ENCODE results near the gene SLK.

Gene SLK

DNA sequence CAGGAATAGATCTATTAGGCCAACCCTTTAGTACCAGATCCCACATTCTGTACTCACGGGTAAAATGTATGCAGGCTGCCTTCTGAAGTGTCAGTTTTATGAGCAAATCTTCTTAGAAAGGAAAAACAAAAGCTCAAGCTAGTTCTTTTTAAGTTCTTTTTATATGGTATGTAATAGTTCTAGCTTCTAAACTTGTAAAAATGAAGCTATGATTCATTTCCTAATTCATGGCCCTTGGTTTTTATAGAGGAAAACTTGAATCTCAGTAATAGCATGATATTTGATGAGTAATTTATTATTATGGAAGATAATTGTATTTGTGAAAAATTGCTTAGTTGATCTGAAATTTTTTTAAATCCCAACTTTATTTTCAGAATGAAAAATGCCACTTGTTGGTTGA, 54.3 kb downstream of the SLK start:
- H3K27ac ChIP-seq, result no peak overlapping the region
- TF ChIP-seq ZFX (IDR thresholded peaks at IDR 0.05), result no peak
- TF ChIP-seq, protein P1, sequence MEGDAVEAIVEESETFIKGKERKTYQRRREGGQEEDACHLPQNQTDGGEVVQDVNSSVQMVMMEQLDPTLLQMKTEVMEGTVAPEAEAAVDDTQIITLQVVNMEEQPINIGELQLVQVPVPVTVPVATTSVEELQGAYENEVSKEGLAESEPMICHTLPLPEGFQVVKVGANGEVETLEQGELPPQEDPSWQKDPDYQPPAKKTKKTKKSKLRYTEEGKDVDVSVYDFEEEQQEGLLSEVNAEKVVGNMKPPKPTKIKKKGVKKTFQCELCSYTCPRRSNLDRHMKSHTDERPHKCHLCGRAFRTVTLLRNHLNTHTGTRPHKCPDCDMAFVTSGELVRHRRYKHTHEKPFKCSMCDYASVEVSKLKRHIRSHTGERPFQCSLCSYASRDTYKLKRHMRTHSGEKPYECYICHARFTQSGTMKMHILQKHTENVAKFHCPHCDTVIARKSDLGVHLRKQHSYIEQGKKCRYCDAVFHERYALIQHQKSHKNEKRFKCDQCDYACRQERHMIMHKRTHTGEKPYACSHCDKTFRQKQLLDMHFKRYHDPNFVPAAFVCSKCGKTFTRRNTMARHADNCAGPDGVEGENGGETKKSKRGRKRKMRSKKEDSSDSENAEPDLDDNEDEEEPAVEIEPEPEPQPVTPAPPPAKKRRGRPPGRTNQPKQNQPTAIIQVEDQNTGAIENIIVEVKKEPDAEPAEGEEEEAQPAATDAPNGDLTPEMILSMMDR (conservative IDR thresholded peaks at IDR 0.05), result no peak

GRCh38 chr10:104022026-104022425, 55.1 kb downstream of the SLK start:
- no peak for TF ChIP-seq ZFX (IDR thresholded peaks at IDR 0.05)
- TF ChIP-seq, protein P1 (conservative IDR thresholded peaks at IDR 0.05), result no peak
- H3K27ac ChIP-seq, result no peak overlapping the region

DNA sequence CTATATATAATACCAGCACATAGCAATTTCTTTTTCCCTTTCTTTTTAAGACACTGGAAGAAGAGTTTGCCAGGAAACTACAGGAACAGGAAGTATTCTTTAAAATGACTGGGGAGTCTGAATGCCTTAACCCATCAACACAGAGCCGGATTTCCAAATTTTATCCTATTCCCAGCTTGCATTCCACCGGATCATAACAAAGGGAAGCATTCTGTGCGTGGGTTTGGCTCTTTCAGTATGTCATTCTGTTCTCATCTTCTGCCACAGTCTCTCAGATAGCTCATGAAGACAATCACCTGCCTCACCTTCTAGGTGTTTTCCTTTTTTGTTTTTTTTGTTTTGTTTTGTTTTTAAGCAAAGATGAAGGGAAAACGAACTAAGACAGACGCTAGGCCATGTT, 58.6 kb downstream of the SLK start:
- no peak overlapping the region for H3K27ac ChIP-seq
- no peak for TF ChIP-seq ZFX (IDR thresholded peaks at IDR 0.05)
- TF ChIP-seq, protein P1 (conservative IDR thresholded peaks at IDR 0.05), result no peak

GRCh38 chr10:104026762-104027161, 59.8 kb downstream of the SLK start:
- TF ChIP-seq, protein P1 (conservative IDR thresholded peaks at IDR 0.05), result no peak
- TF ChIP-seq ZFX (IDR thresholded peaks at IDR 0.05), result no peak
- no peak overlapping the region for H3K27ac ChIP-seq

GRCh38 chr10:104028146-104028545, 61.2 kb downstream of the SLK start:
- TF ChIP-seq, protein P1 (conservative IDR thresholded peaks at IDR 0.05), result no peak; the same call in 1 of the 2 replicates
- no peak for TF ChIP-seq ZFX (IDR thresholded peaks at IDR 0.05)
- H3K27ac ChIP-seq, result no peak overlapping the region

- TF ChIP-seq, protein P1 (conservative IDR thresholded peaks at IDR 0.05), result no peak
- no peak for TF ChIP-seq ZFX (IDR thresholded peaks at IDR 0.05)
- no peak overlapping the region for H3K27ac ChIP-seq
Measured at GRCh38 chr10:104028823-104029520, 62.0 kb downstream of the SLK start.

- H3K27ac ChIP-seq, result no peak overlapping the region
- TF ChIP-seq, protein P1 (conservative IDR thresholded peaks at IDR 0.05), result no peak
- TF ChIP-seq ZFX (IDR thresholded peaks at IDR 0.05), result no peak
Measured at GRCh38 chr10:104029521-104029860, 62.6 kb downstream of the SLK start.

Data from C4-2B (cell line).